OCI-LY3 (cell line): Measurements from ENCODE around the gene FHOD1.

Source experiments
- CTCF ChIP-seq: fragments of 200-600, 300-600 bp; sonication (generic); IDR thresholded peaks from 2 replicates; pipeline ENCODE4 v1.5.1; 2014; ENCODE audit warnings: antibody characterized with exemption, low read length, low read depth
- EZH2phosphoT487 ChIP-seq: fragments of 200-600 bp; shearing (Covaris generic); IDR thresholded peaks from 2 replicates; pipeline ENCODE4 v1.6.1; 2018; ENCODE audit warnings: antibody characterized with exemption, mixed run types, low read depth

GRCh38 chr16:67294171-67294757 is 47.0 kb upstream of the FHOD1 start:
- TF ChIP-seq CTCF (no peak), EZH2phosphoT487 (no peak)
